SIG-M5 (cell line): Measurements from ENCODE around the gene CLDN19.

ENCODE experiments used
- DNase-seq: peaks from one replicate; lab custom pipeline; 2025; lab: John Stamatoyannopoulos, UW

CLDN19 gene

GRCh38 chr1:42700006-42700405, 40.0 kb downstream of the CLDN19 start:
- no peak for DNase-seq

- no peak for DNase-seq
Measured at GRCh38 chr1:42698081-42698813, 41.8 kb downstream of the CLDN19 start.

- no peak for DNase-seq
Measured at GRCh38 chr1:42692911-42693310, 47.1 kb downstream of the CLDN19 start.

DNA sequence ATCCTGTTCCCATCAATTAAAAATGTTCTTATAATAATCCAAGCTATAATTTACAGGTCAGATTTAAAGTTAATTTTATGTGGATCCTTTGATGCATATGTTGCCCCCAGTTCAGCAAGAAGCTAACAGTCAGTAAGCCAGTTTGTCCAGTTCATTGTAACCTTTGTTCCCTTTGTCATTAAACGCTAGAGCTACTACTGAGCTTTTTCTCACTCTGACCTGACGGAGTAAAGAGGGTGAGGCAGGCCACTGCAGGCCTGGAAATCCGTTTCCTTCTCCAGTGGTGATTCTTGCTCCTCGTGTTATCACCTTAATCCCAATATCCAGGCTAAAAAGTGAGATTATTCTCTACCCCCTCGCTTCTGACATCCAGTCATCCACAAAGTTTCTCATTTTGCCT, 47.6 kb downstream of the CLDN19 start:
- DNase-seq: no peak

- no peak for DNase-seq
Measured at GRCh38 chr1:42691157-42691498, 48.9 kb downstream of the CLDN19 start.

GRCh38 chr1:42690477-42691156, 49.4 kb downstream of the CLDN19 start:
- DNase-seq: no peak

- DNase-seq: no peak
Measured at GRCh38 chr1:42689912-42690311, 50.1 kb downstream of the CLDN19 start.

- no peak for DNase-seq
Measured at GRCh38 chr1:42686418-42686817, 53.6 kb downstream of the CLDN19 start.

DNA sequence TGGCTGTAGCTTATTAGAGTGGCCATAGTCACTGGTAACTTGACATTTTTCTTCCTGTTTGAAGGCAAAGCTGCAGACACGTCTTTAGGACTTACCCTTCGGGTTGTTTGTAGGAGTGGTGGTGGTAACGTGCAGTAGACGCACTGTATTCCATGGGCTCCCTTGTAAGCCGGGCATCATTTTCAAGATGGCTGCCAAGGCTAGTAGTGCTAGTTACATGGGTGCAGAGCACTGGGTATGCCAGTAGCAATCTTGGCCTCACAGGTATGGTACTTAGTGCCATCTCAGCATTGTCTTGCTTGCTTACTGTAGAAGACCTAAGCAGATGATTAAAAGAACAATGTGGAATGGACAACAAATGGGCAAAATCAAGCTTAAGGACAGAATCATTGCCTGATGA, 55.9 kb downstream of the CLDN19 start:
- no peak for DNase-seq
